Germinal center (tissue), 1 donor: ENCODE results near the gene MOGAT2.

ENCODE experiments used
- DNase-seq: peaks from one replicate; pipeline ENCODE4 v3.0.0; 2012; ENCODE audit warnings: mixed read lengths, low spot score

The MOGAT2 gene

GRCh38 chr11:75780888-75781287 is 63.2 kb downstream of the MOGAT2 start:
- no peak for DNase-seq

DNA sequence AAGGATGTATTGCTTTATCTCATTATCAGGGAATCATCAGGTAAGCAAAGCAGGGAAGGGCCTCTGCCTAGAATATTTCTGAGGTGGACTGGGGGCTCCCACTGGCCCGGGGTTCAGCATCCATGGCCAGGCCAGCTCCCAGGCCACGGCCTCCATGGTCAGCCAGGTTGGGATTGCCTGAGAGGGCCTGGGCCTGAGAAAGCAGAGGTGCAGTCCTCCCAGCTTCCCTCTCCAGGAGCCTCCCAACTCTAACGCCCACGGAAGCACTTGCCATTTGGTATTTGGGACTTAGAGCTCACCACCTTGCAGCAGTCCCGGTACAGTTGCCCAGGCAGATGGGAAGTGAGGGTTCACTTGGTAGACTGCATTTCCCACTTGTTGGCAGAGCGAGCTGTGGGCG is 63.7 kb downstream of the MOGAT2 start:
- no peak for DNase-seq

DNA sequence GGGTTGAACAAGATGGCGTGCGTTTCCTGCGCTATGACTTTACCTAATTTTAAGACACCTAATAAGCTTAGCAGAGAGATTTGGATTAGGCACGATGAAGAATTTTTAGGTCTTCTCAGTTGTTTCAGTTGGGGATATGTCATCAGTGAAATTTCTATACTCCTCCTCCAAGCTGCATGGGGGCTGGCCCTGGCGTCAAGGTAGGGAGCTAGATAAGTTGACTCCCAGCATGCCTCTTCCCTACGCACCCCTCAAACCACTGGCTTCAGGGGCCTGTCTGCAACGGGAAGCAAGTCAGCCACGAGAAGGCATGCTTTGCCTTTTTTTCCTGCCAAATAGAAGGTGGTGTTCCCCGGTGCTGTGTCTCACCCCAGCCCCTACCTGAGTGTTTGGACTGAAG is 64.2 kb downstream of the MOGAT2 start:
- no peak for DNase-seq
